Smooth muscle cell (in vitro differentiated cells): Measurements from ENCODE around the gene LELP1. TPM values are rescaled to one million over a fixed set of nuclear protein-coding genes. Genes with fewer than 3 reads are reported as not detected.

Source experiments
- DNase-seq: peaks from one replicate; lab custom pipeline; 2025; ENCODE audit not compliant: unreplicated experiment; lab: John Stamatoyannopoulos, UW
- H2AFZ ChIP-seq: fragments of 200-600 bp; sonication (generic); 2 replicates; pipeline ENCODE4 v1.6.0; 2016; ENCODE audit warnings: antibody characterized with exemption, low read depth, mild to moderate bottlenecking
- H3F3A ChIP-seq: fragments of 200-600 bp; sonication (generic); 2 replicates; pipeline ENCODE4 v1.6.0; 2017; ENCODE audit warnings: antibody characterized with exemption, low read depth
- H3K27ac ChIP-seq: fragments of 200-600 bp; sonication (generic); 2 replicates; pipeline ENCODE4 v1.5.1; 2016; ENCODE audit warnings: low read depth, mild to moderate bottlenecking
- H3K27me3 ChIP-seq: fragments of 200-600 bp; sonication (generic); 2 replicates; pipeline ENCODE4 v1.6.1; 2016; ENCODE audit warnings: low read depth, mild to moderate bottlenecking
- H3K36me3 ChIP-seq: fragments of 200-600 bp; sonication (generic); 2 replicates; pipeline ENCODE4 v1.5.1; 2016; ENCODE audit warnings: low read depth
- H3K4me1 ChIP-seq: fragments of 200-600 bp; sonication (generic); 2 replicates; pipeline ENCODE4 v1.5.1; 2016; ENCODE audit warnings: low read depth
- H3K4me2 ChIP-seq: fragments of 200-600 bp; sonication (generic); 2 replicates; pipeline ENCODE4 v1.6.0; 2016; ENCODE audit warnings: mild to moderate bottlenecking
- H3K4me3 ChIP-seq: fragments of 200-600 bp; sonication (generic); 2 replicates; pipeline ENCODE4 v1.5.1; 2016; ENCODE audit warnings: mild to moderate bottlenecking
- H3K79me2 ChIP-seq: fragments of 200-600 bp; sonication (generic); 2 replicates; pipeline ENCODE4 v1.6.0; 2016; ENCODE audit warnings: low read depth, mild to moderate bottlenecking
- H3K9ac ChIP-seq: fragments of 200-600 bp; sonication (generic); 2 replicates; pipeline ENCODE4 v1.6.0; 2016; ENCODE audit warnings: low read depth
- H3K9me3 ChIP-seq: fragments of 200-600 bp; sonication (generic); replicated peaks from 2 replicates; pipeline ENCODE4 v1.5.1; 2016; ENCODE audit warnings: low read depth
- H4K20me1 ChIP-seq: fragments of 200-600 bp; sonication (generic); 2 replicates; pipeline ENCODE4 v1.6.0; 2016; ENCODE audit warnings: low read depth
- CTCF ChIP-seq: fragments of 200-600 bp; sonication (generic); IDR thresholded peaks from 2 replicates; pipeline ENCODE4 v1.5.1; 2017; ENCODE audit warnings: borderline replicate concordance, mild to moderate bottlenecking, antibody characterized with exemption; ENCODE audit not compliant: insufficient read depth, poor library complexity, severe bottlenecking
- WGBS: methylation state at CpG from one replicate; pipeline ENCODE4 v1.1.7; 2016; ENCODE audit warnings: low lambda C conversion rate; 5-methylcytosine and 5-hydroxymethylcytosine counted together
- polyA plus RNA-seq: library from polyadenylated mRNA; unstranded; fragments of >200 nt; fragmentation: Nextera tagmentation; extraction: Ambion mirVana; gene quantifications from 2 replicates; pipeline ENCODE4 v1.2.1, GENCODE V29; 2016
- total RNA-seq: library from RNA; depleted of rRNA; stranded (reverse); fragments of >200 nt; gene quantifications from 2 replicates; pipeline ENCODE4 v1.2.3, GENCODE V29; 2014

The LELP1 gene
- total and polyA plus RNA-seq, 2 experiments from 2014 or later: not detected

- H2AFZ ChIP-seq: no peak overlapping the region
- no peak for TF ChIP-seq CTCF
These were observed 47.9 kb downstream of the LELP1 start for GRCh38 chr1:153251087-153251486.

DNA sequence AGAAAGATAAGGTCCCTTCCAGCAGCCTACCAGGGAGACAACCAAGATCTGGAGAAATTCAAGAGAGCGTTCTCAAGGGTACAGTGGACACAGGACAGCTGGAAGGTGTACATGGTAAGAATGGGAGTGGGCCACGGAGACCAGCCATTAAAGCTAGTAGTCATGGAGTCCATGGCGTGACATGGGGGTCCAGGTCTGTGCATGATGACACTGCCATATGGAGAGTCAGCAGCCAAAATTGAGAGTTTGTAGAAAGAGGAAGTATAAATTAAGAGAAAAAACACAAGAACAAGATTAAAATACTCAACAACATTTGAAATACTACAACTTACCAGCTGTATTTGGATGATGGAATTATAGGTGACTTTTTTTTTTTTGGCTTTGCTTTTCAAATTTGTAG, 48.3 kb downstream of the LELP1 start:
- 56% methylated on average over 3 of the region's 3 CpGs for WGBS

More at GRCh38 chr1:153251087-153251486, 47.9 kb downstream of the LELP1 start:
- H3K27ac ChIP-seq: no peak overlapping the region
- no peaks in the 10 kb centered on the region for H3K79me2 ChIP-seq
- H3K4me3 ChIP-seq: no peak overlapping the region
- H3K9ac ChIP-seq: no peak overlapping the region
- H4K20me1 ChIP-seq: no peaks in the 10 kb centered on the region
- no peaks in the 10 kb centered on the region for H3F3A ChIP-seq
- WGBS: 59% methylated on average over 2 of the region's 2 CpGs
- H3K4me2 ChIP-seq: no peak overlapping the region
- no peaks in the 10 kb centered on the region for H3K4me1 ChIP-seq
- no peaks in the 10 kb centered on the region for H3K27me3 ChIP-seq
- peaks cover 5% of the 10 kb centered on the region for H3K9me3 ChIP-seq
- DNase-seq: no peak
- no peaks in the 10 kb centered on the region for H3K36me3 ChIP-seq

GRCh38 chr1:153251988-153252387, 48.8 kb downstream of the LELP1 start:
- H2AFZ ChIP-seq: no peak overlapping the region
- H3F3A ChIP-seq: no peaks in the 10 kb centered on the region
- no peak overlapping the region for H3K9ac ChIP-seq
- H3K4me3 ChIP-seq: no peak overlapping the region
- no peak overlapping the region for H3K4me2 ChIP-seq
- H3K4me1 ChIP-seq: no peaks in the 10 kb centered on the region
- no peak for TF ChIP-seq CTCF
- H4K20me1 ChIP-seq: no peaks in the 10 kb centered on the region
- H3K79me2 ChIP-seq: no peaks in the 10 kb centered on the region
- WGBS: 79% methylated on average over 4 of the region's 4 CpGs
- H3K36me3 ChIP-seq: no peaks in the 10 kb centered on the region
- no peak overlapping the region for H3K27ac ChIP-seq
- DNase-seq: no peak
- H3K27me3 ChIP-seq: no peaks in the 10 kb centered on the region
- H3K9me3 ChIP-seq: peaks cover 5% of the 10 kb centered on the region

More for the DNA sequence above, 48.3 kb downstream of the LELP1 start:
- no peak overlapping the region for H3K27ac ChIP-seq
- no peak overlapping the region for H3K4me3 ChIP-seq
- TF ChIP-seq CTCF: no peak
- no peaks in the 10 kb centered on the region for H3K27me3 ChIP-seq
- no peaks in the 10 kb centered on the region for H3K4me1 ChIP-seq
- H3F3A ChIP-seq: no peaks in the 10 kb centered on the region
- H3K4me2 ChIP-seq: no peak overlapping the region
- no peaks in the 10 kb centered on the region for H3K79me2 ChIP-seq
- H3K36me3 ChIP-seq: no peaks in the 10 kb centered on the region
- peaks cover 5% of the 10 kb centered on the region for H3K9me3 ChIP-seq
- H2AFZ ChIP-seq: no peak overlapping the region
- no peak overlapping the region for H3K9ac ChIP-seq
- DNase-seq: no peak
- H4K20me1 ChIP-seq: no peaks in the 10 kb centered on the region

DNA sequence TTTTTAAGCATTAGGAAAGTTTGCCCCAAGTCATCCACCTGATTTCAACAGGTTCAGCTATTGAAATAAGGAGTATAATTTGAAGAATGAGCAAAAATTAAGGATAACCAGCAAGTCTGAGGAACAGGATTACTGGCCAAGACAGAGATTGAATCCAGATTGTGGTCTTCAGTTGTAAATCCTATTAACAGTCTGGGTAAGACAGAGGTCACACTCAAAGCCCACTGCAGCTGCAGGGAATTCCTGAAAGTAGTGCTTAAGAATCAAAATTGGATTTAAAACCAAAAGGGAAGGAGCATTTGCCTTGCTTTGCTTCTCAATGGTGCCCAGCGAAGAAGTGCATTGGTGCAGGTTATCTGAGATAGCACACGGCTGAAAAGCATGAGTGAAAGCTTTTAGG, 49.8 kb downstream of the LELP1 start:
- WGBS: 77% methylated on average over 2 of the region's 2 CpGs
- no peak overlapping the region for H3K4me3 ChIP-seq
- no peak overlapping the region for H3K27ac ChIP-seq
- H2AFZ ChIP-seq: no peak overlapping the region
- H3K4me1 ChIP-seq: no peaks in the 10 kb centered on the region
- H4K20me1 ChIP-seq: no peaks in the 10 kb centered on the region
- H3K4me2 ChIP-seq: no peak overlapping the region
- H3K9ac ChIP-seq: no peak overlapping the region
- DNase-seq: no peak
- H3K9me3 ChIP-seq: peaks cover 5% of the 10 kb centered on the region
- no peaks in the 10 kb centered on the region for H3K27me3 ChIP-seq
- no peaks in the 10 kb centered on the region for H3K79me2 ChIP-seq
- no peak for TF ChIP-seq CTCF
- no peaks in the 10 kb centered on the region for H3F3A ChIP-seq
- H3K36me3 ChIP-seq: no peaks in the 10 kb centered on the region
